B cell (primary cell): ENCODE results near the gene VSIG10.

Source experiments
- CTCF ChIP-seq: fragments of 200-600 bp; IDR thresholded peaks from one replicate; pipeline ENCODE4 v1.8.0; 2022; ENCODE audit warnings: antibody characterized with exemption, mild to moderate bottlenecking
- EZH2 ChIP-seq: IDR thresholded peaks from 2 replicates; pipeline ENCODE4 v1.6.1; 2012; ENCODE audit warnings: borderline replicate concordance, low read depth, mild to moderate bottlenecking, moderate library complexity, low read length; ENCODE audit not compliant: insufficient read depth, poor library complexity, severe bottlenecking

- no peak for TF ChIP-seq CTCF
- TF ChIP-seq EZH2, result no peak
Measured at GRCh38 chr12:118020036-118020435, 83.8 kb downstream of the VSIG10 start.
